ENCODE results near the gene SCAI. TPM values are rescaled to one million over a fixed set of nuclear protein-coding genes. Genes with fewer than 3 reads are reported as not detected.
A peak's percentile ranks its signal among the peaks of the same experiment; 100 is the strongest.

Gene SCAI
- total RNA-seq, 1 experiment from 2014 or later, result 4.7 TPM

- ChIA-PET CTCF (no interaction called here), POLR2A (interaction anchor here (0.6 kb wide), 1 partner anchor 11 kb away, joined by 3 read pairs; no protein-coding TSS in a partner anchor)
Measured at GRCh38 chr9:124940894-124941678, 202.2 kb downstream of the SCAI start, which contains the start of gene GOLGA1. Gene GOLGA1, minus strand, starts transcription at chr9:124941083. Its CDS starts 2,372 bp downstream, at chr9:124938711.

GRCh38 chr9:124940521-124940893 lies 202.8 kb downstream of the SCAI start:
- POLR2A ChIA-PET, result no interaction called here
- CTCF ChIA-PET, result no interaction called here
- TF ChIP-seq SIN3A (IDR thresholded peaks at IDR 0.05; ENCODE audit: borderline replicate concordance, insufficient read depth, low read depth, low read length) (no peak), CTCF (IDR thresholded peaks at IDR 0.05) (no peak), POLR2AphosphoS5 (IDR thresholded peaks at IDR 0.05; ENCODE audit: low read depth, low read length) (no peak), TCF7L2 (IDR thresholded peaks at IDR 0.05; ENCODE audit: low read depth, low read length) (no peak)
- TF ChIP-seq, protein P1, sequence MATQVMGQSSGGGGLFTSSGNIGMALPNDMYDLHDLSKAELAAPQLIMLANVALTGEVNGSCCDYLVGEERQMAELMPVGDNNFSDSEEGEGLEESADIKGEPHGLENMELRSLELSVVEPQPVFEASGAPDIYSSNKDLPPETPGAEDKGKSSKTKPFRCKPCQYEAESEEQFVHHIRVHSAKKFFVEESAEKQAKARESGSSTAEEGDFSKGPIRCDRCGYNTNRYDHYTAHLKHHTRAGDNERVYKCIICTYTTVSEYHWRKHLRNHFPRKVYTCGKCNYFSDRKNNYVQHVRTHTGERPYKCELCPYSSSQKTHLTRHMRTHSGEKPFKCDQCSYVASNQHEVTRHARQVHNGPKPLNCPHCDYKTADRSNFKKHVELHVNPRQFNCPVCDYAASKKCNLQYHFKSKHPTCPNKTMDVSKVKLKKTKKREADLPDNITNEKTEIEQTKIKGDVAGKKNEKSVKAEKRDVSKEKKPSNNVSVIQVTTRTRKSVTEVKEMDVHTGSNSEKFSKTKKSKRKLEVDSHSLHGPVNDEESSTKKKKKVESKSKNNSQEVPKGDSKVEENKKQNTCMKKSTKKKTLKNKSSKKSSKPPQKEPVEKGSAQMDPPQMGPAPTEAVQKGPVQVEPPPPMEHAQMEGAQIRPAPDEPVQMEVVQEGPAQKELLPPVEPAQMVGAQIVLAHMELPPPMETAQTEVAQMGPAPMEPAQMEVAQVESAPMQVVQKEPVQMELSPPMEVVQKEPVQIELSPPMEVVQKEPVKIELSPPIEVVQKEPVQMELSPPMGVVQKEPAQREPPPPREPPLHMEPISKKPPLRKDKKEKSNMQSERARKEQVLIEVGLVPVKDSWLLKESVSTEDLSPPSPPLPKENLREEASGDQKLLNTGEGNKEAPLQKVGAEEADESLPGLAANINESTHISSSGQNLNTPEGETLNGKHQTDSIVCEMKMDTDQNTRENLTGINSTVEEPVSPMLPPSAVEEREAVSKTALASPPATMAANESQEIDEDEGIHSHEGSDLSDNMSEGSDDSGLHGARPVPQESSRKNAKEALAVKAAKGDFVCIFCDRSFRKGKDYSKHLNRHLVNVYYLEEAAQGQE (IDR thresholded peaks at IDR 0.05; ENCODE audit: insufficient read depth in 1 of 2, low read depth in 2 of 2, low read length in 1 of 2), result no peak
- in situ Hi-C loops (cut with HindIII; ENCODE audit: low pct_unique_long_range_greater_than_20kb, low sequenced_read_pairs) (no loop called here), intact Hi-C loops (cut with micrococcal nuclease; ENCODE audit: unreplicated experiment) (loop anchor here (10.0 kb wide), 1 partner anchor 204 kb away; the partner anchor contains the start of gene SCAI)
- Histone ChIP-seq H3K4me3 (ENCODE audit: low read depth in 2 of 2, low read length in 2 of 2) (peak overlapping the region; percentile 81 to 90), H3K9me3 (ENCODE audit: control insufficient read depth, insufficient read depth, low read depth, low read length) (no peaks in the 10 kb centered on the region), H3K36me3 (ENCODE audit: control insufficient read depth, insufficient read depth, low read length) (peaks cover 6% of the 10 kb centered on the region; the same call in 1 of the 2 replicates), H3K27ac (ENCODE audit: low read length) (peak overlapping the region; percentile 90), H3K4me1 (ENCODE audit: control insufficient read depth, insufficient read depth, low read length) (peaks cover 6% of the 10 kb centered on the region), H3K27me3 (ENCODE audit: control insufficient read depth, insufficient read depth, low read length) (no peaks in the 10 kb centered on the region)
- BruUV-seq (replicated peaks), result no TSS peak
- ATAC-seq, result peak; percentile 70
- DNase-seq (ENCODE audit: low read depth, low spot score), result no peak

More at GRCh38 chr9:124940894-124941678, 202.2 kb downstream of the SCAI start, which contains the start of gene GOLGA1:
- Histone ChIP-seq H3K27me3 (ENCODE audit: control insufficient read depth, insufficient read depth, low read length) (no peaks in the 10 kb centered on the region), H3K36me3 (ENCODE audit: control insufficient read depth, insufficient read depth, low read length) (peaks cover 6% of the 10 kb centered on the region; the same call in 1 of the 2 replicates), H3K9me3 (ENCODE audit: control insufficient read depth, insufficient read depth, low read depth, low read length) (no peaks in the 10 kb centered on the region), H3K4me1 (ENCODE audit: control insufficient read depth, insufficient read depth, low read length) (peaks cover 6% of the 10 kb centered on the region), H3K27ac (ENCODE audit: low read length) (peak within 1 kb of the TSS; percentile 90), H3K4me3 (ENCODE audit: low read depth in 2 of 2, low read length in 2 of 2) (peak within 1 kb of the TSS; percentile 81 to 90)
- intact Hi-C loops (cut with micrococcal nuclease; ENCODE audit: unreplicated experiment) (loop anchor here (10.0 kb wide), 1 partner anchor 204 kb away; the partner anchor contains the start of gene SCAI), in situ Hi-C loops (cut with HindIII; ENCODE audit: low pct_unique_long_range_greater_than_20kb, low sequenced_read_pairs) (no loop called here)
- peak; percentile 98 for ATAC-seq
- no TSS peak for BruUV-seq (replicated peaks)
- peak; percentile 63; the same call in 1 of the 2 replicates for TF ChIP-seq SIN3A (IDR thresholded peaks at IDR 0.05; ENCODE audit: borderline replicate concordance, insufficient read depth, low read depth, low read length)
- TF ChIP-seq, protein P1 (IDR thresholded peaks at IDR 0.05; ENCODE audit: insufficient read depth in 1 of 2, low read depth in 2 of 2, low read length in 1 of 2), result no peak
- TF ChIP-seq CTCF (IDR thresholded peaks at IDR 0.05), result no peak
- peak; percentile 92 for TF ChIP-seq POLR2AphosphoS5 (IDR thresholded peaks at IDR 0.05; ENCODE audit: low read depth, low read length)
- TF ChIP-seq TCF7L2 (IDR thresholded peaks at IDR 0.05; ENCODE audit: low read depth, low read length), result no peak
- peak; percentile 42 for DNase-seq (ENCODE audit: low read depth, low spot score)

Data from Panc1 (cell line).